ENCODE measurements around the gene ALOX12. TPM values are rescaled to one million over a fixed set of nuclear protein-coding genes. Genes with fewer than 3 reads are reported as not detected.

ALOX12 gene
- total RNA-seq, 2 experiments from 2014 or later = not detected

GRCh38 chr17:7027335-7027734 lies 31.5 kb downstream of the ALOX12 start:
- DNase-seq (ENCODE audit: low spot score) = no peak
- H3K4me3 ChIP-seq (ENCODE audit: low read depth, low read length, poor library complexity, severe bottlenecking) = no peak overlapping the region
- ChIA-PET CTCF (ENCODE audit: unreplicated experiment) (no interaction called here), POLR2A (no interaction called here)
- no peaks in the 10 kb centered on the region for H4K20me1 ChIP-seq (ENCODE audit: insufficient read depth, low read length)
- H3K4me2 ChIP-seq (ENCODE audit: low read length) = no peak overlapping the region
- H3K79me2 ChIP-seq (ENCODE audit: insufficient read depth, low read depth, low read length) = no peaks in the 10 kb centered on the region
- TF ChIP-seq EZH2phosphoT487 (IDR thresholded peaks at IDR 0.05; ENCODE audit: borderline replicate concordance, low read depth, low read length) = no peak
- TF ChIP-seq CTCF (conservative IDR thresholded peaks at IDR 0.05; ENCODE audit: low read length) = no peak
- H3K4me1 ChIP-seq (ENCODE audit: insufficient read depth, low read length, poor library complexity, severe bottlenecking) = peaks cover under 1% of the 10 kb centered on the region
- no peaks in the 10 kb centered on the region for H3K9me3 ChIP-seq (ENCODE audit: low read length)
- H3K27ac ChIP-seq (ENCODE audit: low read depth, low read length, poor library complexity, severe bottlenecking) = no peak overlapping the region
- BruUV-seq (replicated peaks) = no TSS peak
- no peaks in the 10 kb centered on the region for H3K9me2 ChIP-seq (ENCODE audit: insufficient read depth, low read length)
- no peak overlapping the region for H2AFZ ChIP-seq (ENCODE audit: low read length)
- no peaks in the 10 kb centered on the region for H3K36me3 ChIP-seq (ENCODE audit: insufficient read depth, low read length)
- intact Hi-C loops (cut with micrococcal nuclease; ENCODE audit: unreplicated experiment) = no loop called here

GRCh38 chr17:7029096-7029495 lies 33.2 kb downstream of the ALOX12 start:
- Histone ChIP-seq H3K79me2 (ENCODE audit: insufficient read depth, low read depth, low read length) (no peaks in the 10 kb centered on the region), H3K4me1 (ENCODE audit: insufficient read depth, low read length, poor library complexity, severe bottlenecking) (no peaks in the 10 kb centered on the region), H4K20me1 (ENCODE audit: insufficient read depth, low read length) (no peaks in the 10 kb centered on the region), H3K36me3 (ENCODE audit: insufficient read depth, low read length) (no peaks in the 10 kb centered on the region), H3K27ac (ENCODE audit: low read depth, low read length, poor library complexity, severe bottlenecking) (no peak overlapping the region), H3K4me2 (ENCODE audit: low read length) (no peak overlapping the region), H3K4me3 (ENCODE audit: low read depth, low read length, poor library complexity, severe bottlenecking) (no peak overlapping the region), H2AFZ (ENCODE audit: low read length) (no peak overlapping the region), H3K9me3 (ENCODE audit: low read length) (no peaks in the 10 kb centered on the region), H3K9me2 (ENCODE audit: insufficient read depth, low read length) (no peaks in the 10 kb centered on the region)
- intact Hi-C loops (cut with micrococcal nuclease; ENCODE audit: unreplicated experiment) = no loop called here
- POLR2A ChIA-PET = no interaction called here
- no TSS peak for BruUV-seq (replicated peaks)
- CTCF ChIA-PET (ENCODE audit: unreplicated experiment) = no interaction called here
- TF ChIP-seq EZH2phosphoT487 (IDR thresholded peaks at IDR 0.05; ENCODE audit: borderline replicate concordance, low read depth, low read length) (no peak), CTCF (conservative IDR thresholded peaks at IDR 0.05; ENCODE audit: low read length) (no peak)
- no peak for DNase-seq (ENCODE audit: low spot score)

- no peak for DNase-seq (ENCODE audit: low spot score)
- no peak overlapping the region for H3K4me3 ChIP-seq (ENCODE audit: low read depth, low read length, poor library complexity, severe bottlenecking)
- H3K9me2 ChIP-seq (ENCODE audit: insufficient read depth, low read length) = no peaks in the 10 kb centered on the region
- H3K27ac ChIP-seq (ENCODE audit: low read depth, low read length, poor library complexity, severe bottlenecking) = no peak overlapping the region
- TF ChIP-seq EZH2phosphoT487 (IDR thresholded peaks at IDR 0.05; ENCODE audit: borderline replicate concordance, low read depth, low read length) (no peak), CTCF (conservative IDR thresholded peaks at IDR 0.05; ENCODE audit: low read length) (no peak)
- H3K79me2 ChIP-seq (ENCODE audit: insufficient read depth, low read depth, low read length) = no peaks in the 10 kb centered on the region
- no peaks in the 10 kb centered on the region for H4K20me1 ChIP-seq (ENCODE audit: insufficient read depth, low read length)
- intact Hi-C loops (cut with micrococcal nuclease; ENCODE audit: unreplicated experiment) = no loop called here
- CTCF ChIA-PET (ENCODE audit: unreplicated experiment) = no interaction called here
- BruUV-seq (replicated peaks) = no TSS peak
- no peaks in the 10 kb centered on the region for H3K36me3 ChIP-seq (ENCODE audit: insufficient read depth, low read length)
- no peaks in the 10 kb centered on the region for H3K9me3 ChIP-seq (ENCODE audit: low read length)
- POLR2A ChIA-PET = no interaction called here
- no peak overlapping the region for H2AFZ ChIP-seq (ENCODE audit: low read length)
- H3K4me1 ChIP-seq (ENCODE audit: insufficient read depth, low read length, poor library complexity, severe bottlenecking) = no peaks in the 10 kb centered on the region
- H3K4me2 ChIP-seq (ENCODE audit: low read length) = no peak overlapping the region
These were observed 33.8 kb downstream of the ALOX12 start for GRCh38 chr17:7029659-7030058.
